ENCODE data around the gene PHACTR3.

The PHACTR3 gene

DNA sequence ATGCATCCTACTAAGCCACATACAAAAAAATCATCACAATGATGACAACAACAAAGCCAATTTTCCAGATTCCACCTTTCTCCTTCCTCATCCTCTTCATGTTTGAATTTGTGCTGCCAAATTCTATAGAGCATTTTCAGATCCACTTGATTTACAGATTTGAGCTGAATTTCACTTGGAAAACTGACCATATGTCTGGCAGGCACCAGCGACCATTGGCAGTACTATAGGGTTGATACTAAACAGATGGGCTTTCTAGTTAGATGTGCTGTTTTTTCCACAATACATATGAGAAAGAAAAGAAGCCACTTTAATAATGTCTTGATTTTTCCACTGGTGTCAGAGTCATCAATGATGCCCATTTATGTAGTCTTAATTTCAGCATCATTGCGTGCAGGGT is 127.0 kb downstream of the PHACTR3 start:
- no peak for DNase-seq (ENCODE audit: low read depth)

DNA sequence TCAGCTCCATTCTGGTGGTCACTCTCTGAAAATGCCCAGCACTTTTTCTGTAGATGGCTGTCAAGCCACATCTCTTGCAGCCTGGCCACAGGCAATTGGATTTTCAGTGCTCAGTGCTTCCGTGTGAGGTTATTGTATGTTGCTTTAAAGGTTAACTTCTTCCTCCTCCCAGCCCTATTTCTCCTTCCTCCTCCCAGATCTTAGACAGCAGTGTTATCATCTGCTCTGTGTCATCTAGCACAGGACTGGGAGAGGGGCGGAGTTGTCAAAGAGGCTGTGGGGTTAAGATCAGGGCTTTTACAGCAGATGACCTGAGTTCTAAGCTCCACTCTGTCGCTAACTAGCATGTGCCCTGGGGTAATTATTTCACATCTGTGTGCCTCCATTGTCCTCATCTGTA is 129.0 kb downstream of the PHACTR3 start:
- no peak for DNase-seq (ENCODE audit: low read depth)

DNA sequence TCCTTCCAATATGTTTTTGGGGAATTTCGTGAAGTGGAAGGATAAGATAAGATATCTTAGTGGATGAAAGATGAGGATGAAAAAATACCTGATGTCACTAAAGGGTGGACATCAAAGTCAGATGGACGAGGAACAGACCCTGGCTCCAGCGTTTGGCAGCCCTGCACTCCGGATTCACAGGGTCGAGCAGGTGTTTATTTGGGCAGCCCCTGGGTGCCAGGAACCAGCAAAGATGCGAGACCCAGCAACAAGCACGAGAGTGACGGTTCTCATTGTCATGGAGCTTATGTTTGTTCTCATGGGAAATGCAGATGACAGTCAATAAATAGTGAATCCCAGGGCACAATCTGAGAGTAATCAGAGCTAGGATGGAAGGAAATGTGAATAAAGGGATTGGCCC is 131.1 kb downstream of the PHACTR3 start:
- no peak for DNase-seq (ENCODE audit: low read depth)

DNA sequence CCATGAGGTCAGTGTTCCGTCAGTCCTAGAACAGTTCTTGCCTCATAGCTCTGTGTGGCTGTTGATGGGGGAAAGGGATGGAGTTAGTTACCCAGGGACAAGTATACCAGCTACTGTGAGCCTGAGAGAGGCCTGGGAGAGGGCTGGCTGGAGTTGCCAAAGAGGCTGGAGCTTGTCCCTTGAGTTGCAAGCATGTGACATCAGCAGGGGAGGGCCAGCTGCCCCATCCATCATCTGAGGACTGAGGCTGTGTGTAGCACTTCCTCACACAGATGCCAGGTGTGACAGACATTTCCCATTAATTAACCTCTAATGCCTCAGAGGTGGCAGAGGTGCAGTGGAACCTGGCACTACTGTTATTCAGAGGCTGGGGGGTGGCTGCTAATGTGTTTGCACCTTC is 131.6 kb downstream of the PHACTR3 start:
- DNase-seq (ENCODE audit: low read depth): no peak

DNA sequence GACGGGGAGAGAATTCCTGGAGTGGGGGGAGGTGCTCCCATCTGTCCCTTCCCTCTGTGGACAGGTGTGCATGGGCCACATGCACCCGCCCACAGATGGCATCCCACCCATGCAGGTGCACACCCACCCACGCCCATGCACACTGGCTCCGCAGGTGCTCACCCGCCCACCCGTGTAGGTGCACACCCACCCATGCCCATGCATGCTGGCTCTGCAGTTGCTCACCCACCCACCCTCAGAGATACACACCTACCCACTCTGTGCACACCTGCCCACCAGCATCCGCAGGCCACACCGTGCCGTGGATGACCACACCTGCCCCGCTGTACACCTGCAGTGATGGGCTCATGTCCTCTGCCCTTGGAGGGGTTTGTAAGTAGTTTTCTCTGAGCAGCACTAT is 132.0 kb downstream of the PHACTR3 start:
- no peak for DNase-seq (ENCODE audit: low read depth)

DNA sequence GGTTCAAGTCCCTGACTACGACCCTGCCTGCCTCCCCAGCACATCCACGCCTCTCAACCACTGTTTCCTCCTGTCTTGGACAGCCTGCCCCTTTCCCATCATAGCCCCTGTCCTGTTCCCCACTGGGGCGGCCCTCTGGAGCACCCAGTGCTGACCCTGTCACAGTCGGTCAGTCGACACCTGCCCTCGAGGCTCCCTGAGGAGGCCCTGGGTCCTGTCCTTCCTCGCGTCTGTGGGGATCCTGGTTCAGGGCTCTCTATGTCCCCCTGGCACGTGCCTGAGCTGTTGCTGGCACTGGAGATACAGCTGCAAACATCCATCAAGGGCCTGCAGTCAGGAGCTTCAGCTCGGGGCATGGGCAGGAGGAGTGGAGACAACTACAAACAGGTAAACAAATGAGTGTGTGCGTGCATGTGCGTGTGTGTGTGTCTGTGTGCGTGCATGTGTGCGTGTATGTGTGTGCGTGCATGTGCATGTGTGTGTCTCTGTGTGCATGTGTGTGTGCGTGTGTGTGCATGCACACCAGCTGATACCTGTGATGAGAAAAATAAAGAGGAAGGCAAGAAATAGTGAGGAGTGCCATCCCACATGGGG is 132.8 kb downstream of the PHACTR3 start:
- no peak for DNase-seq (ENCODE audit: low read depth)

DNA sequence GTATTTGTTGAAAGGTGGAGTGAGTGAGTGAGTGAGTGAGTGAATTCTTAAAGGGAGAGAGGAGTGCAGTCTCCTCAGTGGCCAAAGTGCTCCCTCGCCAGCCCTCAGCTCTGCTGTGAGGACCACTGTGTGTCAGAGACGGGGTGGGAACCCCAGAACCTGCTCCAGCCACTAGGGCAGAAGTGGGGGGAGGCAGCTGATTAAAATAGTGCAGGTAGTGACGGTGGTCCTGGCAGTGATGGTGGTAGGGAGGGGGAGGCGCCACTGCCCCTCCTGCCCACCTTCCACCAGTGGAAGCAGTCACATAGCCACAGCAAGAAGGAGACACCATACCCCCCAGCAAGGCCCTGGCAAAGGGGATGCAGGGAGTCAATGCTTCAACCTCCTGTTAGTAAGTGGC is 133.5 kb downstream of the PHACTR3 start:
- DNase-seq (ENCODE audit: low read depth): no peak

DNA sequence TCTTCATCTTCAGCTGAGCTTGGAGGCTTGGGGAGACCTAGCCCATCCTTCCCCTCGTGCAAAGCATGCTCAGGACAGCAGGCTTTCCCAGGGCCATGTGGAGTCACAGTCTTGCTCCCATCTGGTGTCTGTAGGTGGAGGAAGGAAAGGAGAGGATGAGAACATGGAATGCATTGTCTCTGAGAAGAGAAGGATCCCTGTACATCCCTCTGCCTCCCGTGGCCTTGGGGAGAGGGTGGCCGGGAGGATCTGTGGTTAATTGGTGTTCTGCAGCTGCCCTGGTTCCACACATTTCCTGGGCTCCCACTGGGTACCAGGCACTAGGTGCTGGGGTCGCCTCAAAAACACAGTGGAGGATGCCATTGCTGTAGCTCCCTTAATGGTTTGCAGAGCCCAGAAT is 134.5 kb downstream of the PHACTR3 start:
- no peak for DNase-seq (ENCODE audit: low read depth)

DNA sequence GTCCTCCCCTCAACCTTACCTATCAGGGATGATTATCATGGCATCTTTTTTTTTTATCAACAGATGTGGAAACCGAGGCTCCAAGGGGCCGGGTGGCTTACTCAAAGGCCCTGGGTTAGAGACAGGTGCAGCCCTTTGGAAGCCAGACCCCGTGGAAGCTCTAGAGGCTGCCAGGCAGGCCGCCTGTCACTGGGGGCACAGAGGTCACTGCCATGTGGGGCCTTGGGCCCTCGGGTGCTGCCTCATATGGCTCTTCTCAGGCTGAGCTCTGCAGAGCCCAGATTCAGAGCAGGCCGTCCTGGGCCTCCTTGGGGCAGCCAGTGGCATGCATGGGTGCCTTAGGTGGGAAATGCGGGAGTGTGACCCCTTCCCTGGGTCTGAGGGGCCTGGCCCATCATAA is 136.3 kb downstream of the PHACTR3 start:
- DNase-seq (ENCODE audit: low read depth): no peak

DNA sequence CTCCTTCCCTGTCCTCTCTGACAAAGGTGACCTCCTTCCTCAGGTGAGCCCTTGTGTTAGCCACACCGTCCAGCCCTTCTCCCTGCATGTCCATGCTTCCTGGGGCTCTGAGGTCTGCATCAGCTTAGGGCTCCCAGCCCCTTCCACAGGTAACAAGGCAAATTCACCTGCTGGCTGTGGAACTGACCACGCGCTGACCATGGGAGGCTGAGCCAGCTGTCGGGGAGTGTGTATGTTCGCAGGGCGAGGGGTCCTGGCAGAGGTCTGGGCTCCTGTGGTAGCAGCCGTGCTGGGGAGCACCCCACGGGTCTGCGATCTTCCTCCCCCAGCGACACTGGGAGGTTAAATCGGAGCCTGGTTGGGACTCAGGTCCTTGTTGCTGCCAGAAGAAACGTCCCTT is 136.7 kb downstream of the PHACTR3 start:
- no peak for DNase-seq (ENCODE audit: low read depth)

DNA sequence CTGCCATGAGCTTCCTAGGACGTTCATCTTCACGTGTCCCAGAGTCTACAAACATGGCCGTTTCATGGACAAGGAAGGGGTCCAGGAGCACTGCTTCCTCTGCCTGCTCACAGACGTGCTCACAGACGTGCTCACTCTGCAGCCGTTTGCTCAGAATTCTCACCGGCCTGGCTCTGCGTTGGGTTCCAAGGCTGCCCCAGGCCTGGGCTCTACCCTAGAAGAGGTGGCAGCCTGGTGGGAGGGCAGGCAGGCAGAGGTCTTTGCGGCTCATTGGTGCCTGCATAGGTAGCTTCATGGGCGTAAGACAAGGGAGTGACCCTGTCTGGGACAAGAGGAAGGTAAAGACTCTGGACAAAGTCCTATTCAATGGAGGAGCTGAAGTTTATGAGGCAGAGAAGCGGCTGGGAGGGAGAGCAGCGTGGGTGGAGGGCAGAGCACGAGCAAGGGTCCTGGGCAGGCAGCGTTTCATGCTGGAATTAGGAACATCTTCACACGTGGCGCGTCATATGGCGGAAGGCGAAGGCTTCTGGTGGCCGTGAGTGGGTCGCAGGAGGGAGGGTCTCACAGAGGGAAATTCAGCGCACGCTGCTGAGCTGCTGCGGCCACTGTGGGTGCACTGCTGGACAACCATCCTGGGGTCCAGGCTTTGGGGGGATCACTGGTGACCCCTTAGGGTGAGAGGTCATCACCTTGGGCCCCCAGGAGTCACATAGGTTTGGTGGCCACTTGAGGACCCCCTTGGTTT is 138.2 kb downstream of the PHACTR3 start:
- no peak for DNase-seq (ENCODE audit: low read depth)

DNA sequence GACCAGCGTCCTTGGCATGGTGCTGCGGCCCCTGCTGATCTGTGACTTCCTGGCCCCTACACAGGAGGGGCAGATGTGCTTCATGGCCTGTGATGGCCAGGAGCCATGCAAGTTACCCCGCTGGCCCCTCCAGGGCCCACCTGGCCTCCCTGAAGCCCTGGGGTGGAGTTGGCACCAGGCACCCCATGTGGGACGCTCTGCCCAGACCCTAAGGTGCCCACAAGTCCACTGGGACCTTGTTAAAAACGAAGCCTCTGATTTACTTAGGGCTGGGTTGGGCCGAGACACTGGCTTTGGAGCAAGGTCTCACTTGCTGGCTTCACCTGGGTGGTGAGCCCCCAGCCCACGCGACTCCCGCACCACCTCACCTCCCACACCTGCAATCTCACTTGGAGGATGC is 139.0 kb downstream of the PHACTR3 start:
- no peak for DNase-seq (ENCODE audit: low read depth)

DNA sequence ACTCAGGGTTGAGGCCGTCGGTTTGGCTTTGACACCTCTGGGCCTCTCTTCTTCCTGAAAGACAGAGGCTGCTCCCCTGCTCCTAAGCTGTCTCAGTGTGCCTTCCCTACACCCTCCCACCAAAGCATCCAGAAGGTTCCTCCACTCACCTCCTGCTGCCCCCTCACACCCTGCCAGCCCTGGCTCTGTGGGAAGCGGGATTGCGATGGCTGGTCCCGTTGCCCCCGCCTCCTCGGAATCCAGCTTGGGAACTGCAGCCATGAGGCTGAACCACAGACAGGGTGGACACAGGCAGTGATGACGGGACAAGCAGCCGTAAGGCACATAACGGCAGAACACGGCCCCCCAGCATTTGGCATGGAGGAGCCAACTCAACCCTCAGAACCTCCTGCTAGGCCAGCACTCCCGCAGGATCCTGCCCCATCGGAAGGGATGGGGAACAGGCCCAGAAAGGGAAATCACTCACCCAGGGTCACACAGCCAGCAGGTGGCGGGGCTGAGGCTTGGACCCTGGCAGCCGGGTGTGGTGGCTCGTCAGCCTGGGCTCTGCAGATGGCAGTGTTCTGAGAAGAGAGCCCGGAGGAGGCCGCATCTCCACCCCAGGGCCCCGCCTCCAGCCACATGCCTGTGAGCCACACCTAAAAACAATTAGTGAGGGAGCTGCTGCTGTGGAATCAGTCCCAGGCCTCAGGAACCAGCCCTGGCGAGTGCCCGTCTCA is 139.6 kb downstream of the PHACTR3 start:
- DNase-seq (ENCODE audit: low read depth): no peak

DNA sequence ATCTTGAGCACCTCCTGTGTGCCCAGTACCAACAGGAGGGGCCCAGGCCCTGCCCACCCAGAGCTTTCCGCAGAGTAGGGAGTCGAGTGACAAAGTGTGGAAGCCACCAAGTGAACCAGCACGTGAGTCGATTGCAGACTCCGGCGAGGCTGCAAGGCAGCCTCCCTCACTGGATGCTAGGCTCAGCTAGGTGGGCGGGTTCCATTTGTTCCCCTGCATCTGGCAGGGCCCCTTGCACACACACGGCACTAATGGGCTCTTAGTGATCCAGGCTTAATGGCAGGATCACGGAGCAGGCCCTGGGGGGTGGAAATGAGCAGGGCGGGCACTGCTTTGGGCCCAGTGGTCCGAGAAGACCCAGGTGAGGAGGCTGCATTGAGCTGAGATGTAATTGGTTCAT is 140.4 kb downstream of the PHACTR3 start:
- DNase-seq (ENCODE audit: low read depth): no peak

DNA sequence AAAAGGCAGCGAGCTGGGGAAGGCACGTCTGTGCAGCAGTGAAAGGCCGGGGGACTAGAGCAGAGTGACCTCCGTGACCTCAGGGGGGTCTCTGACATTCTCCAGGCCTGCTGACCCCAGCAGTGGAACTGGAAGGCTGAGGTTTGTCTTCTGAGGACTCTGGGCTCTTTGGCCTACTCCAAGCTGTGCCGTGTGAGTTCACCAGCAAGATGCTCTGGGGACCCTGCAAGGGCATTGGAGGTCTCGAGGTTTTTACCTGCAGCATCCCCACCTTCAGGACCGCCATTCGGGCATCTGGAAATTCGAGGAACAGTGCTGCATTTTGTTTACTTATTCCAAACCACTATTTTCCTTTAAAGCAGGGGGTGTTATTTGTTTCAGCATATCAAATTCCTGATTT is 140.9 kb downstream of the PHACTR3 start:
- DNase-seq (ENCODE audit: low read depth): no peak

DNA sequence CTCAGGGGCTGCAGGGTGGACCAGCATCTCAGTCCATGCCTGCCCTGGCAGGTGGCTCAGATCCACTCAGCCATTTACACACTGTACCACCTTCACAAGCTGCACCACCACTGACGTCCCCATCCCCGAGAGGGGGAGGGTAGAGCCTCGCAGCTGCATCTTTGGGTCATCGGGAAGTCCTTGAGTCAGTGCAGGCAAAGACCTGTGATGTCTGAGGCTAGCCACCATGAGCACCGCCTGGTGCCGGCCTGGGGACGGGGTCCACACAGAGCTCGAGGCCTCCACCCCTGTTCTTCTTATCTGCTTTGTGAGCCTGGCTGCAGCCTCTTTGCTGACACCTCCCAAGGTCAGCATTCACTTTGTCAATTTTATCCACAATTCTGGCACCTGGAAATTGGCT is 141.4 kb downstream of the PHACTR3 start:
- no peak for DNase-seq (ENCODE audit: low read depth)

DNA sequence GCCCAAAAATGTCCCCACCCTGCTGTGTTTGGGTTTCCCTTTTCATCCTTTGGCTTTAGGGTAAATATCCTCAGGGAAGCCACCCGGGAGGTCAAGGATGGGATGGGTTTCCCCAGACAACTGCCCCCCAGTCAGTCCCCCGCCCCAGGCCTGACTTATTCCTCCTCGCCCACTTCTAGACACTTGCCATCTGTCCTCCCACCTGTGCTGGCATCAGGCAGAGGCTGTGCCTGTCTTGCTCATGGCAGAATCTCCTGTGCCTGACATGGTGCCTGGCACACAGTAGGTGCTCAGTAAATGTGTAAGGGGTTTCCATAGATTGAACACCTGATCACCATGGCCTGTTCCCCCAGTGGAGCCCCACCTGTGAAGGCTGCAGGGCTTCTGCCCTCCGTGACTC is 141.8 kb downstream of the PHACTR3 start:
- no peak for DNase-seq (ENCODE audit: low read depth)

DNA sequence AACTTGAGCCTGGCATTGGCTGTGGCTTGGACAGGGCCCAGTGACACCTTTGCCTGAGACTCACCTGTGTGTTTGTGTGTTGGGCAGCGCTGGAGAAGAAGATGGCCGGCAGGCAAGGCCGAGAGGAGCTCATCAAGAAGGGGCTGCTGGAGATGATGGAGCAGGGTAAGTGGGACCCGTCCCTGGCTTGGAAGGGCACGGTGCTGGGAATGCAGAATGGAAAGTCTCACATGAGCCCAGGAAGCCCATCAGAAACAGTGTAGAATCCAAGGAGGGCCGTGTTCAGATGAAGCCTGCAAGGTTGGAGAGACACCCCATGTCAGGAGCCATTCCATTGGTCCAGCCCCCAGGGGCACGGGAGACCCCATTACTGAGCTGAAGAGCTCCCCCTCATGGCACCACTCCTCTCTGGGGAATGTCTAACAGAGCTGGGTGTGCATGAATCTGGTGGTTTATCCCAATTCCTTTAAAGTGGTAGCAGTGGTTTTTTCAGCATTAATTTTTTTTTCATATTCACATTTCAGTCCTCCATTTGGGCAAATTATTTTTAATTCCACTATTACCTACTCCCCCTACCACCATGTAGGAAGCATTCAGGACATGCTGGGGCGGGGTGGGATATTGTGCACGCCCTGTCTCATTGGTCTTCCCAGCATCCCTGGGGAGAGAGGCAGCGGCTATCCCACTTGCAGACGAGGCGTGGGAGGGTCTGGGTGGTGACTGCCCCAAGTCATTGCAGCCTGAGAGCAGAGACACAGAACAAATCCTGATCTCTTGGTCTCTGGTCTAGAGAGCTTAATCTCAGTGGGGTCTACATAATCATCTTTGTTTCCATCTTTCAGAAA is 143.6 kb downstream of the PHACTR3 start:
- no peak for DNase-seq (ENCODE audit: low read depth)

DNA sequence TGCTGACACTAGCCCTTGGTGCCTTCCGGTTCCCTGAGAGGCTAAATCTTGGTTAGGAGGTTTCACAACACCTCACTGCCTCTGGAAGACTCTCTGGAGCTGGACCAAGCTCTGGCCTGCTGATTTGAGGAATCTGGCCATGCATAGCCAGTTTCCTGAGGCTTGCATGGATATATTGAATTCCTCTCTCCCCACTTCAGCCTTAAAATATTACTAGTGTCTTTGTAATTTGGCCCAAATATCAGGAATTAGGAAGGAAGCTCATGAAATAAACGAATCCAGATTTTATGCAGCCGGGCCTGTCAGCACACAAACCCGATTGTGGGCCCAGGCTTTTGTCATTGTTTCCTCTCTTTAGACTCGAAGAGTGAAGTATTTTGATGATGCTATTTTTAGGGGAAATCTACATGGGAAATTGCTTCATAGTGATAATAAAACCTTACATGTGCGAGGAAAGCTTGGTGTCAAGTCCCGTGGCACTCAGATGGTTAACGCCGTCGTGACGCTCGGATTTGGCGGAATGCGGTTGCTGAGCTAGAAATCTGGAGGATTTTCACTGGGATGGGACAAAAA is 144.4 kb downstream of the PHACTR3 start:
- DNase-seq (ENCODE audit: low read depth): peak; percentile 97

DNA sequence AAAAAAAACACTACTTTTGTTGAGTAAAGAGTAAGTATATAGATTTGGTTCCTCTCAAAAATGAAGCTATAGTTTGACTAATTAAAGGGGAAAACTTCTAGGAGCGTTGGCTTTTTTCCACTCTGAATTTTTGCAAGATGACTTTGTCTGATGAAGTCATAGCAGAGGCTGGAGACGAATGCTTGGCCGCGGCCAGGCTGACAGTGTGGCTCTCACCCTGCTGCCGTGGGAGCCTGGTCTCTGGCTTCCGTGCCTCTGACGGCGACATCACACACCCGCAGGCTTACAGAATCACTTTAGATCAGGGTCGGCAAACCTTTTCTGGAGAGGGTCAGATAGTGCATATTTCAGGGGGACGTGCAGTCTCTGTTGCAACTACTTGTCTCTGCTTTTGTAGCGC is 145.0 kb downstream of the PHACTR3 start:
- peak; percentile 64 for DNase-seq (ENCODE audit: low read depth)

DNA sequence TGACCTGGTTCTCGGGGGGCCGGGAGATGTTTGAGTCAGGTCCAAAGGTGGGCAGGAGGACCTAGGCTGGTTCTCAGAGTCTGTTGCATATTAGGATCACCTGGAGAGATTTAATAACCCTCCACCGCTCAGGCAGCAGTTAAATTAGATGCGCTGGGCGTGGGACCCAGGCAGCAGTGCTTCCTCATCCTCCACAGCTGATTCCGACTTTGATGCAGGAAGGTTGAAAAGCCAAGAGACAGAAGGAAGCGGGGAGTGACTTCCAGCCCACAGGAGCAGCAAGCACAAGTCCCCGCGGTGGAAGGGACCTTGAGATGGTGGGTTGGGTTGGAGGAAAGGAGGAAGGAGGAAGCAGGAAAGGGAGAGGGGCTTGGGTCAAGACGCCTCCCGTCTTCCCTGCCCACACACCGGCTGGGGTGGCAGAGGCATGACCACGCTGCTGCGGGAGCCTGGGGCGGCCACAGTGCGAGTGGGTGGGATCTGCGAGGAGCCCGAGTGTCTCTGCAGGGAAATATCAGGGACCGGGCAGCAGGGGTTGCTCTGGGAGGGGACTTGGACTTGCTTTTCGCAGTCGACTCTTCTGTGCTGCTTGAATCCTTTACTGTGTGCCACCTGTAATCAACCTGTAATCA is 146.0 kb downstream of the PHACTR3 start:
- no peak for DNase-seq (ENCODE audit: low read depth)

Measured in GM04503 (cell line).